Neural cell (in vitro differentiated cells): ENCODE data around the gene ANKMY1. TPM values are rescaled to one million over a fixed set of nuclear protein-coding genes. Genes with fewer than 3 reads are reported as not detected.

Experiments used
- H2AFZ ChIP-seq: fragments of 200-600, 300-800 bp; sonication (generic), shearing (Covaris generic); 2 replicates; pipeline ENCODE4 v1.6.0; 2014; ENCODE audit warnings: low read depth, mild to moderate bottlenecking, antibody characterized with exemption, low read length, moderate library complexity
- H3F3A ChIP-seq: fragments of 200-600 bp; shearing (Covaris generic); 2 replicates; pipeline ENCODE4 v1.6.1; 2016; ENCODE audit warnings: mild to moderate bottlenecking, moderate library complexity, mixed read lengths, antibody characterized with exemption, low read length; ENCODE audit not compliant: insufficient read depth, poor library complexity, severe bottlenecking
- H3K27ac ChIP-seq: fragments of 200-600, 300-800 bp; sonication (generic), shearing (Covaris generic); 2 replicates; pipeline ENCODE4 v1.5.1; 2014; ENCODE audit warnings: mild to moderate bottlenecking, low read length, moderate library complexity
- H3K27me3 ChIP-seq: fragments of 300-800, 200-600 bp; sonication (generic), shearing (Covaris generic); 2 replicates; pipeline ENCODE4 v1.6.0; 2014; ENCODE audit warnings: mild to moderate bottlenecking, low read depth, low read length, moderate library complexity; ENCODE audit not compliant: insufficient read depth
- H3K36me3 ChIP-seq: fragments of 300-800, 200-600 bp; sonication (generic), shearing (Covaris generic); 2 replicates; pipeline ENCODE4 v1.5.1; 2014; ENCODE audit warnings: mild to moderate bottlenecking, antibody characterized with exemption, low read length, moderate library complexity; ENCODE audit not compliant: insufficient read depth
- H3K4me2 ChIP-seq: fragments of 300-800, 200-600 bp; sonication (generic), shearing (Covaris generic); 2 replicates; pipeline ENCODE4 v1.6.0; 2014; ENCODE audit warnings: mild to moderate bottlenecking, low read length
- H3K4me3 ChIP-seq: fragments of 300-800, 200-600 bp; sonication (generic), shearing (Covaris generic); 2 replicates; pipeline ENCODE4 v1.5.1; 2014; ENCODE audit warnings: mild to moderate bottlenecking, low read length, moderate library complexity
- H3K79me2 ChIP-seq: fragments of 200-600 bp; shearing (Covaris generic); replicated peaks from 2 replicates; pipeline ENCODE4 v1.6.0; 2014; ENCODE audit warnings: mild to moderate bottlenecking, low read length, moderate library complexity; ENCODE audit not compliant: insufficient read depth
- H3K9ac ChIP-seq: fragments of 300-800, 200-600 bp; sonication (generic), shearing (Covaris generic); 2 replicates; pipeline ENCODE4 v1.6.1; 2016; ENCODE audit warnings: mild to moderate bottlenecking, low read length, mixed read lengths
- H3K9me2 ChIP-seq: fragments of 200-600 bp; shearing (Covaris generic); 2 replicates; pipeline ENCODE4 v1.6.1; 2016; ENCODE audit warnings: mild to moderate bottlenecking, low read length, mixed read lengths; ENCODE audit not compliant: insufficient read depth
- H3K9me3 ChIP-seq: fragments of 200-600, 300-800 bp; sonication (generic), shearing (Covaris generic); 2 replicates; pipeline ENCODE4 v1.6.1; 2016; ENCODE audit warnings: mild to moderate bottlenecking, mixed run types, low read length, moderate library complexity, mixed read lengths
- H4K20me1 ChIP-seq: fragments of 200-600 bp; shearing (Covaris generic); 2 replicates; pipeline ENCODE4 v1.6.1; 2016; ENCODE audit warnings: mild to moderate bottlenecking, mixed run types; ENCODE audit not compliant: insufficient read depth
- EP300 ChIP-seq: fragments of 450-650 bp; conservative IDR thresholded peaks from 2 replicates; pipeline ENCODE4 v1.6.1; 2014; ENCODE audit warnings: antibody characterized with exemption, mild to moderate bottlenecking, moderate library complexity; ENCODE audit not compliant: poor library complexity, severe bottlenecking
- EZH2 ChIP-seq: fragments of 200-600, 300-800 bp; shearing (Covaris generic), sonication (generic); IDR thresholded peaks from 2 replicates; pipeline ENCODE4 v1.6.1; 2014; ENCODE audit warnings: antibody characterized with exemption, low read length, borderline replicate concordance, mild to moderate bottlenecking; ENCODE audit not compliant: insufficient read depth, poor library complexity, severe bottlenecking
- MXI1 ChIP-seq: fragments of 450-650 bp; conservative IDR thresholded peaks from 2 replicates; pipeline ENCODE4 v1.6.1; 2014; ENCODE audit warnings: antibody characterized with exemption, mild to moderate bottlenecking; ENCODE audit not compliant: poor library complexity, severe bottlenecking
- POLR2AphosphoS5 ChIP-seq: IDR thresholded peaks from 2 replicates; pipeline ENCODE4 v1.6.1; 2012
- RAD21 ChIP-seq: fragments of 450-650 bp; conservative IDR thresholded peaks from 2 replicates; pipeline ENCODE4 v1.6.1; 2014; ENCODE audit warnings: antibody characterized with exemption, mild to moderate bottlenecking, moderate library complexity
- REST ChIP-seq: IDR thresholded peaks from 2 replicates; pipeline ENCODE4 v1.6.1; 2012; ENCODE audit warnings: borderline replicate concordance
- SMC3 ChIP-seq: fragments of 450-650 bp; conservative IDR thresholded peaks from 2 replicates; pipeline ENCODE4 v1.6.1; 2014; ENCODE audit warnings: antibody characterized with exemption, mild to moderate bottlenecking, moderate library complexity; ENCODE audit not compliant: poor library complexity
- TAF1 ChIP-seq: IDR thresholded peaks from 2 replicates; pipeline ENCODE4 v1.6.1; 2012; ENCODE audit warnings: low read depth
- polyA plus RNA-seq: library from polyadenylated mRNA; depleted of rRNA; stranded (reverse); fragments of >200 nt; gene quantifications from 2 replicates; pipeline ENCODE4 v1.2.3, GENCODE V29; 2014
- TF ChIP-seq, protein P1 (sequence below): fragments of 450-650 bp; IDR thresholded peaks from 2 replicates; pipeline ENCODE4 v1.5.1; 2014; ENCODE audit warnings: antibody characterized with exemption, mild to moderate bottlenecking, moderate library complexity; ENCODE audit not compliant: poor library complexity, severe bottlenecking

Gene ANKMY1
- polyA plus RNA-seq, 1 donor from 2014 or later: 6.6 TPM

- H3K27ac ChIP-seq: no peak overlapping the region
- H3K36me3 ChIP-seq: peaks cover 8% of the 10 kb centered on the region
- H2AFZ ChIP-seq: no peak overlapping the region
Observed at GRCh38 chr2:240462707-240463273, 95.0 kb downstream of the ANKMY1 start.

DNA sequence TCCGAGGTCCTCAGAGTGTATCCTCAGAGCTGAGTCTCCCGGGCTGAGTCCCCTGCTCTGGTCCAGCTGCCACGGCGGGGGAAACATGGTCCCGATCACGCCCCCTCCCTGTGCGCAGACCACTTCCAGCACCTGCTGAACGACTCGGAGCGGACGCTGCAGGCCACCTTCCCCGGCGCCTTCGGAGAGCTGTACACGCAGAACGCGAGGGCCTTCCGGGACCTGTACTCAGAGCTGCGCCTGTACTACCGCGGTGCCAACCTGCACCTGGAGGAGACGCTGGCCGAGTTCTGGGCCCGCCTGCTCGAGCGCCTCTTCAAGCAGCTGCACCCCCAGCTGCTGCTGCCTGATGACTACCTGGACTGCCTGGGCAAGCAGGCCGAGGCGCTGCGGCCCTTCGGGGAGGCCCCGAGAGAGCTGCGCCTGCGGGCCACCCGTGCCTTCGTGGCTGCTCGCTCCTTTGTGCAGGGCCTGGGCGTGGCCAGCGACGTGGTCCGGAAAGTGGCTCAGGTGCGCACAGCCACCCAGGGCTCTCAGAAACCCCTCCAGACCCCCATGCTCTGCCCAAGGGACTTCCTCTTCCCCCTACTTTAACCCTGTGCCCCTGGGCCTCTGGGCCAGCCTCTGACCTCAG, 95.6 kb downstream of the ANKMY1 start:
- peaks cover 8% of the 10 kb centered on the region for H3K36me3 ChIP-seq
- TF ChIP-seq EP300 (no peak), RAD21 (no peak), POLR2AphosphoS5 (no peak), EZH2 (no peak), TAF1 (no peak), MXI1 (no peak), SMC3 (no peak), REST (no peak)
- TF ChIP-seq, protein P1, sequence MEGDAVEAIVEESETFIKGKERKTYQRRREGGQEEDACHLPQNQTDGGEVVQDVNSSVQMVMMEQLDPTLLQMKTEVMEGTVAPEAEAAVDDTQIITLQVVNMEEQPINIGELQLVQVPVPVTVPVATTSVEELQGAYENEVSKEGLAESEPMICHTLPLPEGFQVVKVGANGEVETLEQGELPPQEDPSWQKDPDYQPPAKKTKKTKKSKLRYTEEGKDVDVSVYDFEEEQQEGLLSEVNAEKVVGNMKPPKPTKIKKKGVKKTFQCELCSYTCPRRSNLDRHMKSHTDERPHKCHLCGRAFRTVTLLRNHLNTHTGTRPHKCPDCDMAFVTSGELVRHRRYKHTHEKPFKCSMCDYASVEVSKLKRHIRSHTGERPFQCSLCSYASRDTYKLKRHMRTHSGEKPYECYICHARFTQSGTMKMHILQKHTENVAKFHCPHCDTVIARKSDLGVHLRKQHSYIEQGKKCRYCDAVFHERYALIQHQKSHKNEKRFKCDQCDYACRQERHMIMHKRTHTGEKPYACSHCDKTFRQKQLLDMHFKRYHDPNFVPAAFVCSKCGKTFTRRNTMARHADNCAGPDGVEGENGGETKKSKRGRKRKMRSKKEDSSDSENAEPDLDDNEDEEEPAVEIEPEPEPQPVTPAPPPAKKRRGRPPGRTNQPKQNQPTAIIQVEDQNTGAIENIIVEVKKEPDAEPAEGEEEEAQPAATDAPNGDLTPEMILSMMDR: no peak
- no peaks in the 10 kb centered on the region for H3K9me3 ChIP-seq
- H3K4me2 ChIP-seq: no peak overlapping the region
- H3K27ac ChIP-seq: no peak overlapping the region
- no peaks in the 10 kb centered on the region for H3K9me2 ChIP-seq
- H4K20me1 ChIP-seq: no peaks in the 10 kb centered on the region
- no peaks in the 10 kb centered on the region for H3F3A ChIP-seq
- H3K9ac ChIP-seq: no peak overlapping the region
- H3K79me2 ChIP-seq: no peaks in the 10 kb centered on the region
- no peak overlapping the region for H2AFZ ChIP-seq
- no peaks in the 10 kb centered on the region for H3K27me3 ChIP-seq
- no peak overlapping the region for H3K4me3 ChIP-seq

More at GRCh38 chr2:240462707-240463273, 95.0 kb downstream of the ANKMY1 start:
- Histone ChIP-seq H3K9me3 (no peaks in the 10 kb centered on the region), H3K9me2 (no peaks in the 10 kb centered on the region), H3K27me3 (no peaks in the 10 kb centered on the region), H3K79me2 (no peaks in the 10 kb centered on the region), H3F3A (no peaks in the 10 kb centered on the region), H4K20me1 (no peaks in the 10 kb centered on the region), H3K4me2 (no peak overlapping the region), H3K4me3 (no peak overlapping the region), H3K9ac (no peak overlapping the region)
- TF ChIP-seq POLR2AphosphoS5: peak; percentile 6
- no peak for TF ChIP-seq TAF1
